Transverse colon (tissue), 4 donors: ENCODE data around the gene PTGER1.
"Not testable (repeated sequence)": the region's sequence is repeated elsewhere in the genome, so short reads cannot be mapped to it uniquely, and the experiment has no call there.

ENCODE experiments used
- CTCF ChIP-seq, 5 experiments: fragments of 200-600 bp in 3 of 5; fragments of 450-650 bp in 2 of 5; sonication (generic) in 3 of 5; IDR thresholded peaks; 1 replicate in 2 of 5; 2 replicates in 3 of 5; pipeline ENCODE4 v1.5.1; 2016 to 2017; ENCODE audit warnings: antibody characterized with exemption in 5 of 5, inconsistent platforms in 3 of 5, mild to moderate bottlenecking in 2 of 5, moderate library complexity in 1 of 5
- EP300 ChIP-seq: sonication (generic); formaldehyde crosslinking; IDR thresholded peaks from one replicate; pipeline ENCODE4 v1.6.1; 2017; ENCODE audit warnings: antibody characterized with exemption, low read depth
- POLR2A ChIP-seq: fragments of 450-650 bp; IDR thresholded peaks from one replicate; pipeline ENCODE4 v1.6.1; 2016; ENCODE audit warnings: antibody characterized with exemption, mild to moderate bottlenecking, moderate library complexity
- POLR2AphosphoS5 ChIP-seq, 3 donors: sonication (generic); formaldehyde crosslinking; IDR thresholded peaks; one replicate each; pipeline ENCODE4 v1.6.1; 2016; ENCODE audit warnings: antibody characterized with exemption in 3 of 3

GRCh38 chr19:14452303-14452702 lies 22.9 kb downstream of the PTGER1 start:
- not testable (repeated sequence) for TF ChIP-seq CTCF (IDR thresholded peaks at IDR 0.05); POLR2AphosphoS5 (IDR thresholded peaks at IDR 0.05); POLR2A; EP300
